Measurements from ENCODE around the gene ZNF217. TPM values are rescaled to one million over a fixed set of nuclear protein-coding genes. Genes with fewer than 3 reads are reported as not detected.
"Not testable (repeated sequence)": the region's sequence is repeated elsewhere in the genome, so short reads cannot be mapped to it uniquely, and the experiment has no call there.

The ZNF217 gene
- polyA plus RNA-seq (ENCODE audit: insufficient read length in 10 of 10), result 10 to 100 TPM; 10.6 to 20.4 (median 13.6) TPM
- long read RNA-seq, donor 1, full-length matches to known transcripts, result 1 of 1 reads
- long read RNA-seq, donor 1, partial matches to known transcripts, result 0 of 1 reads
- long read RNA-seq, donor 1, other reads (novel, unspliced or antisense), result 0 of 1 reads
- long read RNA-seq, donor 2, result 0 reads
- long read RNA-seq, donor 3, result 0 reads
- long read RNA-seq, donor 4, result 0 reads
- long read RNA-seq, donor 5, partial matches to known transcripts, result 0 of 1 reads
- long read RNA-seq, donor 5, other reads (novel, unspliced or antisense), result 0 of 1 reads
- long read RNA-seq, donor 6, partial matches to known transcripts, result 0 of 1 reads
- long read RNA-seq, donor 6, other reads (novel, unspliced or antisense), result 0 of 1 reads
- long read RNA-seq, donor 7, result 0 reads
- long read RNA-seq, donor 8, partial matches to known transcripts, result 0 of 1 reads
- long read RNA-seq, donor 8, other reads (novel, unspliced or antisense), result 0 of 1 reads
- long read RNA-seq, donor 9, result 0 reads

DNA sequence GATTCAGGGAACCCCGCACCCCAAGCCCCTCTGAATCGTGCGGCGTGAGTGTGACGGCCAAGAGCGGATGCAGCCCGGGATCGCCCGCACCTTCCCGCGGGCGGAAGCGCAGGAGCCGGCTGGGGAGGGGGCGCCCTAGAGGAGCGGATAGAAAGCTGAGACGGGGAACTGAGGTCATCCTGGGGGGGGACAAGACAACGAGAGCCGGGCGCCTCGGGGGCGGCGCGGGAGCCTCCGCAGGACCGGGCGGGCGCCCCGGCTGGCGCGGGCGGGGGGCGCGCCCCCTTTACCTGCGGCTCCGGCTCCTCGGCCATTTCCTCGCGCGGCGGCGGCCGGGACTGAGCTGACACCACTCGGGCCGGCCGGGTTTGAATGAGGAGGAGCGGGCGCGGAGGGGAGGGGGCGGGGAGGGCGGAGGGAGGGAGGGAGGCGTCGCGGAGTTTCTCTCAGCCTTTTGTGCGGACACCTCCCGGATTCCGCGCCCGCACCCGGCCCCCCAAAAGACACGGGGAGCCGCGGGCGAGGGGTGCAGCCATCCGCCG, at the start of gene ZNF217:
TSS of gene ZNF217 (minus strand) at position 374 of the 542 bp plus-strand sequence. CDS start 11,013 bp downstream, outside the sequence.
- DNase-seq, result peak in 2 of 3 donors; percentile 66 to 80

- DNase-seq, result peak in 2 of 3 donors; percentile 48 to 63
Measured at GRCh38 chr20:53643031-53643832, 49.6 kb upstream of the ZNF217 start.

DNA sequence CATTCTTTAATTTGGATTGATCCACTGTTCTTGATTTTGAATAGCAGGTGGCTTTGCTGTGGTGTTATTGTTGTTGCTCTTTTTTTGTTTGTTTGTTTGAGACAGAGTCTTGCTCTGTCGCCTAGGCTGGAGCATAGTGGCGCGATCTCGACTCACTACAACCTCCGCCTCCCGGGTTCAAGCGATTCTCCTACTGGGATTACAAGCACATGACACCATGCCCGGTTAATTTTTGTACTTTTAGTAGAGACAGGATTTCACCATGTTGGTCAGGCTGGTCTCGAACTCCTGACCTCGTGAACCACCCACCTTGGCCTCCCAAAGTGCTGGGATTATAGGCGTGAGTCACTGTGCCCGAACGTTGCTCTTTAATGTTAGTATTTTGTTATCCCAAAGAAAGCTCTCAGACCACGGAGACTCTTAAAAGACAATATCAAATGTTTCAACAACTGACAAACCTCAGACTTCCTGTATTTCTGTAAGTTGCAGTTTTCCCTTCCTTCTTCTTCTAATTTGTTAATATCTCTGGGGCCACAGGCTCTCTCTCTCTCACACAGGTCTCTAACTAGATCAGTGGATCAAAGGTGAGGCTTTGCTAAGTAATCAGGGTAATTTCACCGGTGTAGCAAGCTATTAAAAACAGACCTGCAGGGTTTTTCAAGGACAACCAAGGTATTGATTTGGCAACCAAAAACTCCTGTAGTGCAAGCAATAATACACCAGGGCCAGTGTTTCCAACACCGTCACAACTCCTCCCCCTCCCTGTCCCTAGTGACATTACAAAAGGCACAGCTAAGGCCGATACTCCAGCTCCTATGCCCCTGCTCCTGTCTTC, 48.8 kb upstream of the ZNF217 start:
- peak in 2 of 3 donors; percentile 49 to 74 for DNase-seq

DNA sequence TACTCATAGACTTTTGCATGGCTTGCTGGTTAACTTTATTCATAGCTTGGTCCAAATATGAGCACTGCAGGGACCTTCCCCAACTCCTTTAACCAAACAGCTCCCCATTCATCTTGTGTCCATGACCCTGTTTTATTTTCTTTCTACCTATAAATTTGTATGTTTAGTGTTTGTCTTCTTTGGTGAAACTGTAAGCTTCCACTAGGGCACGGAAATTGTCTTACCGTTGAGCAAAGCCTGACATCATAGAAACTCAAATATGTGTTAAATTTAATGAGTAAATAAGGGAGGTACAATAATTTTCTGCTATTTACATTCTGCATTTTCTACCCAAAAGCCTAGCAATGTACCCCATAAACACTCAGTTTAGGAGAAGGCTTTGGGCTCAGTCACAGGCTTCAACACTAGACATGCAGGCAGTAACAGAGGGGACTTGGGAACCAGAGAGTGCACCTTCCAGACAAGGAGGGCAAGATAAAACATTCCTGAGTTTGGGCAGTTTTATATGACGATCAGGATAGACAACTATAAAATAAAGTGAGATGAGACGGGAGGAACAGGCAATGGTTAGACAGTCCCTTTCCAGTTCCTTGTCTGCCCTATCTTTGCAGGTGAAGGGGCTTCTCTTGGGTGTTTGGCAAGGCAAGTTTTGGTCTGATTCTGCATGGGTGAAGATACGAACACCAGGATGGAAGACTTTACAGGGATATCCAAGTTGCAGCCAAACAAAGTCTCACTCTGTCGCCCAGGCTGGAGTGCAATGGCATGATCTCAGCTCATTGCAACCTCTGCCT, 46.2 kb upstream of the ZNF217 start:
- DNase-seq, result no peak

- DNase-seq, result no peak
Measured at GRCh38 chr20:53639128-53639527, 45.5 kb upstream of the ZNF217 start.

GRCh38 chr20:53637310-53637709, 43.7 kb upstream of the ZNF217 start:
- not testable (repeated sequence) for DNase-seq

DNA sequence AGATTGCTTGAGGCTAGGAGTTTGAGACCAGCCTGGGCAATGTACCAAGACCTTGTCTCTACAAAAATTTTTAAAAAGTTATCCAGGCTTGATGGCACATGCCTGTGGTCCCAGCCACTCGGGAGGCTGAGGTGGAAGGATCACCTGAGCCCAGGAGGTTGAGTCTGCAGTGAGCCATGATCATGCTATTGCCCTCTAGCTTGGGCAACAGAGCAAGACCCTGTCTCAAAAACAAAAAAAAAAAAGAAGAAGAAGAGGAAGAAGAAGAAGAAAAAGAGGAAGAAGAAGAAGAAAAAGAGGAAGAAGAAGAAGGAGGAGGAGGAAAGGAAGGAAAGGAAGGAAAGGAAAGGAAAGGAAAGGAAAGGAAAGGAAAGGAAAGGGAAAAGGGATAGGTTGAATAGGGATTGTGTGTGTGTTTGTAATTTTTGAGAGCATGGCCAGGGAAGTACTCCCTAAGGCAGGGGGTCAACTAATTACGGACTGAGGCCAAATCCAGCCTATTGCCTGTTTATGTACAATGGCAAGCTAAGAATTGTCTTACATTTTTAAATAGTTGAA, 43.0 kb upstream of the ZNF217 start:
- no peak for DNase-seq

GRCh38 chr20:53635221-53635620, 41.6 kb upstream of the ZNF217 start:
- DNase-seq, result no peak

DNA sequence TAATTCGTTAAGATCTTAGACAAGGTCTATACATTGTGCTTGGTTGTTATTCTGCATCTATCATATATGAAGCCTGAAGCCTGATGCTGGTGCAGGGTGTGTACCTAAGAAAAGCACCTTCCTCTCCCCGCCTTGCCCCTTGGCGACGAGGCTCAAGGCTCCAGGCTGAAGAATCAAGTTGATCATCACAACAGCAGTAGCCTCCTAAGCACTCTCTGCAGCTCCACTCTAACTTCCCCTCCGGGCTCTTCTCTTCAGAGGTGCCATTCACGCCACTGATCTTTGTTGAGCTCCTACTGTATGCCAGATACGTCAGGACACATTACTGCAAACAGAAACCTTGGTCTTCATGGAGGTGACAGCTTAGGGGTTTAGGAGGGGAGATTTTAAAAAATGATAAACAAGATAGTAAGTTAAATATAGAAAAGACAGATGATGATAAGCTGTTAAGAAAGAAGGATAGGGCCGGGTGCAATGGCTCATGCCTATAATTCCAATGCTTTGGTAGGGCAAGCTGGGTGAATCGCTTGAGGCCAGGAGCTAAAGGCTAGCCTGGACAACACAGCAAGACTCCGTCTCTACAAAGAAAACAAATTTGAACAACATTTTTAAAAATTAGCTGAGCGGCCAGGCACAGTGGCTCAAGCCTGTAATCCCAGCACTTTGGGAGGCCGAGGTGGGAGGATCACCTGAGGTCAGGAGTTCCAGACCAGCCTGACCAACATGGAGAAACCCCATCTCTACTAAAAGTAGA, 38.4 kb upstream of the ZNF217 start:
- DNase-seq, result no peak

DNA sequence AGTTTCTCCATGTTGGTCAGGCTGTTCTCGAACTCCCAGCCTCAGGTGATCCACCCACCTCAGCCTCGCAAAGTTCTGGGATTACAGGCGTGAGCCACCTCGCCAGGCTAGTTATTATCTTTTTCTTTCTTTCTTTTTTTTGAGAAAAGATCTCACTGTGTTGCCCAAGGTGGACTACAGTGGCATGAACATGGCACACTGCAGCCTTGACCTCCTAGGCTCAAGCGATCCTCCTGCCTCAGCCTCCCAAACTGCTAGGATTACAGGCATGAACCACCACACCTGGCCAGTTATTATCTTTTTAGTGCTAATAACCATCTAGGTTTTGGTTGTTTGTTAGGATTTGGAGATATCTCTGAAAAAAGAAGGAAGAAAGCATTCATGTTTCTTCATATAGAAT, 35.8 kb upstream of the ZNF217 start:
- DNase-seq, result no peak

GRCh38 chr20:53628758-53629157, 35.1 kb upstream of the ZNF217 start:
- not testable (repeated sequence) for DNase-seq

- DNase-seq, result no peak
Measured at GRCh38 chr20:53628076-53628475, 34.4 kb upstream of the ZNF217 start.

DNA sequence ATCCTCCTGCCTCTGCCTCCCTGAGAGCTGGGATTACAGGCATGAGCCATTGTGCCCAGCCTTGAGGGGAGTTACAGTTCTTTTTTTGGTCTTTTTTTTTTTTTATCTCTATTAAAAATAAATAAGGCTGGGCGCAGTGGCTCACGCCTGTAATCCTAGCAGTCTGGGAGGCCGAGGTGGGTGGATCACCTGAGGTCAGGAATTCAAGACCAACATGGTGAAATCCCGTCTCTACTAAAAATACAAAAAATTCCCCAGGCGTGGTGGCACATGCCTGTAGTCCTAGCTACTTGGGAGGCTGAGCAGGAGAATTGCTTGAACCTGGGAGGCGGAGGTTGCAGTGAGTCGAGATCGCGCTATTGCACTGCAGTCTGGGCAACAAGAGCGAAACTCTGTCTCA, 33.4 kb upstream of the ZNF217 start:
- not testable (repeated sequence) for DNase-seq

- no peak for DNase-seq
Measured at GRCh38 chr20:53626584-53626983, 32.9 kb upstream of the ZNF217 start.

DNA sequence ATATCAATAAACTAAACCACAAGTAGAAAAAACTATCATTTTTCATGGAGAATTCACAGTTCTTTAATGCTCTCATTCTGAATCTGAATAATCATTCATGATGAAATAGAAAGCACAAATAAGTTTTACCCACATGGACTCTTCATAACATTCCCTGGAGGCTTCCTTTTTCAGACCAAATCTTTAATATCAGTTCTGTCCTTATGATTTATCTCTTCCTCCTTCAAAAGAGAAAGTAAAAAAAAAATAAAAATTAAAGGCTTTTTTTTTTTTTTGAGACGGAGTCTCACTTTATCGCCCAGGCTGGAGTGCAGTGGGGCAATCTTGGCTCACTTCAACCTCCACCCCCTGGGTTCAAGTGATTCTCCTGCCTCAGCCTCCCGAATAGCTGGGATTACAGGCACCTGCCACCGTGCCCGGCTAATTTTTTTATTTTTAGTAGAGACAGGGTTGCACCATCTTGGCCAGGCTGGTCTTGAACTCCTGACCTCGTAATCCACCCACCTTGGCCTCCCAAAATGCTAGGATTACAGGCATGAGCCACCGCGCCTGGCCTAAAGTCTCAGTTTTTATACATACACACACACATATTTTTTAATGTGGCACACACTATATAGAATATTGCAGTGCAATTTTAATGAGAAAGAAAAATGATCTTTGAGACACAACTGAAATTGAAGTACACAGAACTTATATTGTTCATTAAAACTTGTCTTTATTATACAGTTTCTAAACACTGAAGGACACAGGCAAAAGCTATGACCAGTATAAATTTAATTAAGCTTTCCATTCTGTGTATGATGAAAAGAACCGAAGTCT, 31.9 kb upstream of the ZNF217 start:
- no peak for DNase-seq

- DNase-seq, result not testable (repeated sequence)
Measured at GRCh38 chr20:53624927-53625250, 31.2 kb upstream of the ZNF217 start.

GRCh38 chr20:53623454-53624211, 30.0 kb upstream of the ZNF217 start:
- peak; percentile 74 to 92 (median 80) for DNase-seq

DNA sequence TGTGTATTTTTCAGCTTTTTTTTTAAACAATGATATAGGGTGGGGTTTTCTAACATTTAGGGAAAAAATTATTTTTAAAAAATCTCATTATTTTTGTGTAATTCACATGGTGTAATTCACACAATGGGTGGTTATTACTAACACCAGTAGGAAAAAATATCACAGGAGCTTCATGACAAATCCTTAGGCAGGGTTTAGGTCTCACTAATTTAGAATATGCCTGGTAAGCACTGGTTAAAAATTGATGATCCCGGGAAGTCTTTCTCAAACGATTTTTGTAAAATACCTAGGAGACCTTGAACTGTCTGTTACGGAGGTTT, 29.5 kb upstream of the ZNF217 start:
- DNase-seq, result no peak

Measured in muscle of back (tissue), 13 donors.